Testis (tissue), 2 donors: Measurements from ENCODE around the gene KIAA0753.

Experiments
- POLR2A ChIP-seq: fragments of 450-650 bp; IDR thresholded peaks from one replicate; pipeline ENCODE4 v1.6.1; 2017; ENCODE audit warnings: antibody characterized with exemption, mild to moderate bottlenecking, moderate library complexity
- TF ChIP-seq, protein P1 (sequence below), 3 experiments: fragments of 450-650 bp in 2 of 3; fragments of 200-600 bp in 1 of 3; sonication (generic) in 1 of 3; IDR thresholded peaks; one replicate each; pipeline ENCODE4 v1.5.1; 2016 to 2019; ENCODE audit warnings: antibody characterized with exemption in 3 of 3, mild to moderate bottlenecking in 2 of 3, moderate library complexity in 1 of 3

GRCh38 chr17:6554871-6555330 lies 85.6 kb downstream of the KIAA0753 start:
- TF ChIP-seq, protein P1, sequence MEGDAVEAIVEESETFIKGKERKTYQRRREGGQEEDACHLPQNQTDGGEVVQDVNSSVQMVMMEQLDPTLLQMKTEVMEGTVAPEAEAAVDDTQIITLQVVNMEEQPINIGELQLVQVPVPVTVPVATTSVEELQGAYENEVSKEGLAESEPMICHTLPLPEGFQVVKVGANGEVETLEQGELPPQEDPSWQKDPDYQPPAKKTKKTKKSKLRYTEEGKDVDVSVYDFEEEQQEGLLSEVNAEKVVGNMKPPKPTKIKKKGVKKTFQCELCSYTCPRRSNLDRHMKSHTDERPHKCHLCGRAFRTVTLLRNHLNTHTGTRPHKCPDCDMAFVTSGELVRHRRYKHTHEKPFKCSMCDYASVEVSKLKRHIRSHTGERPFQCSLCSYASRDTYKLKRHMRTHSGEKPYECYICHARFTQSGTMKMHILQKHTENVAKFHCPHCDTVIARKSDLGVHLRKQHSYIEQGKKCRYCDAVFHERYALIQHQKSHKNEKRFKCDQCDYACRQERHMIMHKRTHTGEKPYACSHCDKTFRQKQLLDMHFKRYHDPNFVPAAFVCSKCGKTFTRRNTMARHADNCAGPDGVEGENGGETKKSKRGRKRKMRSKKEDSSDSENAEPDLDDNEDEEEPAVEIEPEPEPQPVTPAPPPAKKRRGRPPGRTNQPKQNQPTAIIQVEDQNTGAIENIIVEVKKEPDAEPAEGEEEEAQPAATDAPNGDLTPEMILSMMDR (IDR thresholded peaks at IDR 0.05), result no peak
- no peak for TF ChIP-seq POLR2A
